HG02885 (cell line): ENCODE data around the gene SPAG16.
"Not testable (repeated sequence)": the region's sequence is repeated elsewhere in the genome, so short reads cannot be mapped to it uniquely, and the experiment has no call there.

ENCODE experiments used
- ATAC-seq: cut with Tn5 transposase; IDR thresholded peaks from one replicate; pipeline ENCODE4 v1.9.1; 2021; ENCODE audit warnings: mild to moderate bottlenecking; ENCODE audit not compliant: unreplicated experiment, poor library complexity

SPAG16 gene

DNA sequence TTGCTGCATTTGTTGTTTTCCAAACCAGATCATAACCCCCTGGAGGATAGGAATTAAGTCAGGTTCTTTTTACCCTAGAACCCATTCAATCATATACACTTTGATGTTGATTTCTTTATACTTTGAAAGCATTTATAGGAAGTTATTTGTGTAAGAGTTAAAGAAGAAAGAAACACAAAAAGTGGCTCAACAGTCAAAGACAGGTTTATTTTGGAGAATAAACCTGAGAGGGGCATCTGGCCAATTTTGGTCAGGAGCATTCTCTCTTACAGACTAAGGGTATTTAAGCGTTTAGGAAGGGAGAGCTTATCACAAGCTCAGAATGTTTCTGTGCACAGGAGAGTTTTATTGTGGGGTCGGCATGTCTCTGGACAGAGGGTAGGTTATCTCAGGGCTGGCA, 398.0 kb downstream of the SPAG16 start:
- ATAC-seq, result no peak

- no peak for ATAC-seq
Measured at GRCh38 chr2:213688133-213688532, 403.9 kb downstream of the SPAG16 start.

- ATAC-seq, result not testable (repeated sequence)
Measured at GRCh38 chr2:213688825-213689224, 404.6 kb downstream of the SPAG16 start.

GRCh38 chr2:213689585-213689984, 405.3 kb downstream of the SPAG16 start:
- no peak for ATAC-seq

- no peak for ATAC-seq
Measured at GRCh38 chr2:213691351-213691750, 407.1 kb downstream of the SPAG16 start.

GRCh38 chr2:213696442-213696841, 412.2 kb downstream of the SPAG16 start:
- peak; percentile 75 for ATAC-seq

DNA sequence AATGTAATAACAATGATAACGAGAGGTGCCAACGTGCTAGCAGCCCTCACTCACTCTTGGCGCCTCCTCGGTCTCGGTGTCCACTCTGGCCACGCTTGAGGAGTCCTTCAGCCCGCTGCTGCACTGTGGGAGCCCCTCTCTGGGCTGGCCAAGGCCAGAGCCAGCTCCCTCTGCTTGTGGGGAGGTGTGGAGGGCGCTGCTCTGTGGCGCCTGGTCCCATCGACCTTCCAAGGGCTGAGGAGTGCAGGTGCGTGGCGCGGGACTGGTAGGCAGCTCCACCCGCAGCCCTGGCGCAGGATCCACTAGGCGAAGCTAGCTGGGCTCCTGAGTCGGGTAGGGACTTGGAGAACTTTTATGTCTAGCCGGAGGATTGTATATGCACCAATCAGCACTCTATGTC, 417.1 kb downstream of the SPAG16 start:
- ATAC-seq, result not testable (repeated sequence)

GRCh38 chr2:213703406-213704098, 419.3 kb downstream of the SPAG16 start:
- ATAC-seq, result no peak

GRCh38 chr2:213710164-213710563, 425.9 kb downstream of the SPAG16 start:
- ATAC-seq, result no peak

DNA sequence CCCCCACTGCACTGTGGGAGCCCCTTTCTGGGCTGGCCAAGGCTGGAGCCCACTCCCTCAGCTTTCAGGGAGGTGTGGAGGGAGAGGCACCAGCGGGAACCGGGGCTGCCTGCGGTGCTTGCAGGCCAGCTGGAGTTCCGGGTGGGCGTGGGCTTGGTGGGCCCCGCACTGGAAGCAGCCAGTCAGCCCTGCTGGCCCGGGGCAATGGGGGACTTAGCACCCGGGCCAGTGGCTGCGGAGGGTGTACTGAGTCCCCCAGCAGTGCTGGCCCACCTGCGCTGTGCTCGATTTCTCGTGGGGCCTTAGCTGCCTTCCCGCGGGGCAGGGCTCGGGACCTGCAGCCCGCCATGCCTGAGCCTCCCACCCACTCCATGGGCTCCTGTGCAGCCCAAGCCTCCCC, 434.1 kb downstream of the SPAG16 start:
- not testable (repeated sequence) for ATAC-seq

DNA sequence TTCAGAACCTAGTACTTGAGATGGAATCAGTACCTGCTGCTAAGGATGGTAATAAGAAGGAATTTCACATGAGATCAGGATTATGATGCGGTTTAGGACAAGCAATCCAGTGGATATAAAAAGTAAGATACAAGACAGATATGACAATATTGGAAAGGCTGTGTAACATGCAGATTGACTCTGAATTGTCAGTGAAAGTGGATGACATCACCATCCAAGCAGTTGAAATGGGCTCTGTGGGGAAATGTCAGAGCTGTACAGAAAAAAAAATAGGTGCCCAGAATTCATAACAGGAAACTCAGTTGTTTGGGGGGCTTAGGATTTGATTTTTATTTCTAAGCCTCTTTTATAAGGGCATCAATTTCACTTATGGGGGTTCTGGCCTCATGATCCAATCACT, 438.3 kb downstream of the SPAG16 start:
- no peak for ATAC-seq

DNA sequence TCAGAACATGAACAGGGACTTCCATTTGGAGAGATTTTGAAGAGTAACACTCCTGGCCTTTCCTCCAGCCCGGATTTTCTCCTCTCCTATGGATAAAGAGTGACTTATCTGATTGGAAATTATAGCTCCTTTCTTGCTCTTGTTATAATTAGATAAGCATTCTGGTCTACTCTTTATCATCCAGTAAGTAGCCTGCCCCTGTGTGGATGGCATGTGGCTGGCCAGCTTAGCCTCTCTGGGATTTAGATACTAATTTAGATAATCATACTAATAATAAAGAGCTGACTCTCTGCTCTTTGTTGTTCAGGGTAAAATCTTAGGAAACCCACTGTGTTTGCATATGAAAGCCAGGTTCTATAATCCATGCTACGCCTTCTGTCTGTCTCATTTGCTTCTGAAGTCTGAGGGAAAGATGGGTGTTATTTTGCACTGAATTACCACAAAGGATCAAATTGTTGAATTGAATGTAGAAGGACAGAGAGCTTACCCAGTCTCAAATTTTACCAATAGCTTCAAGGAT, 438.8 kb downstream of the SPAG16 start:
- no peak for ATAC-seq

DNA sequence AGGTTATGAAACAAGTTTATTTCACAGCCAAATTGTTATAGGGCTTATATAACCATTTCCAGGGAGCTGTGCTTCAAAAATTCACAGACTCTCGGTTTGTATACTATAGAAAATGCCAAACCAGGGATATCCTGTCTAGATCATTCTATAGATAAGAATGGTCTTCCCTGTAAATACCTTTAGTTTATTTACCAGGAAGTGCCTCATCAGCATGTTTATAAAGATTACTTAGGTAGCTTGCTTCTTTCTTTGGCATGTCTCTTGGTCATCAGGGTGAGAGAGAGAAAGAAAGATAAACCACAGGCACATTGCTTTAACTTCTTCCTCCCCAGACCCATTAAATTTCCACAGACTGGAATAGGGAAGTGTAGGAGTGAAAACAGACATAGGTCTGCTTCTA, 439.4 kb downstream of the SPAG16 start:
- no peak for ATAC-seq

DNA sequence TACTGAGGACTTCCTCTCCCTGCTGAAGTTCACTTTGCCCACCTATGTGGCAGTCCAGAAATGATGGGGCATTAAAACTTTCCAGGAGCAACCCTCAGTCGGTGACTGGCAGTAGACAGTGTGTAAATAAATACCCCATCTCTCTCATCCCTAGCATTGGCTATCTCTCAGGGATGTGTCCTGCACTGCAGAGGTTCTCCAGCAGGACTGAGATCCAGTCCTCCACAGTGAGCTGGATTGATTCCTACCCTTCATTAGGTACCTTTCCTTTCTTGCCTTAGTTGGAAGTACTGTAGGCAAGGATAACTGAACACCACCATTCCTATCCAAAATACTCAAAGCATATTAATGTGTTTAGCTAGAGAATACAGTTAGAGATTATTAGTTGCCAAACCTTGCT, 441.8 kb downstream of the SPAG16 start:
- ATAC-seq, result no peak

DNA sequence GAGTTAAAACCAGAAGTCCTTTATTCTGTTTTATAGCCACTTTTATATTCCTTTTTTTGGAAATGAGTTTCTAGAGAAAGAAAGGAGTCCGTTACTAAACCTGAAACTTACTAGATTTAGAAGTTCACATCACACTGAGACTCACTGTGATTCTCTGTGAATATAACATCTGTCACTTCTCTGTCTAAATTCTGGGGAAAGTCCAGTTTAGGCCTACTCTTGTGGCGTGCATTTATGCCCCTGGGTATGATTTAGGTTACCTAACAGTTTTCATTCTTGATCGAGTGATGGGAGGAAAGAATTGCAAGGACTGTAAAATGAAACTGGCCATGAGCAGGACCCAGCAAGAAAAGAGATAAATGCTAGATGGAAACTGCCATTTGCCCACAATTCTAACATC, 449.6 kb downstream of the SPAG16 start:
- ATAC-seq, result peak; percentile 94

- peak; percentile 87 for ATAC-seq
Measured at GRCh38 chr2:213740453-213740852, 456.2 kb downstream of the SPAG16 start.

- peak; percentile 91 for ATAC-seq
Measured at GRCh38 chr2:213751446-213751845, 467.2 kb downstream of the SPAG16 start.

GRCh38 chr2:213752575-213752974, 468.3 kb downstream of the SPAG16 start:
- no peak for ATAC-seq

- no peak for ATAC-seq
Measured at GRCh38 chr2:213757525-213757924, 473.3 kb downstream of the SPAG16 start.

- ATAC-seq, result no peak
Measured at GRCh38 chr2:213763354-213763753, 479.1 kb downstream of the SPAG16 start.

- no peak for ATAC-seq
Measured at GRCh38 chr2:213763963-213764362, 479.7 kb downstream of the SPAG16 start.

DNA sequence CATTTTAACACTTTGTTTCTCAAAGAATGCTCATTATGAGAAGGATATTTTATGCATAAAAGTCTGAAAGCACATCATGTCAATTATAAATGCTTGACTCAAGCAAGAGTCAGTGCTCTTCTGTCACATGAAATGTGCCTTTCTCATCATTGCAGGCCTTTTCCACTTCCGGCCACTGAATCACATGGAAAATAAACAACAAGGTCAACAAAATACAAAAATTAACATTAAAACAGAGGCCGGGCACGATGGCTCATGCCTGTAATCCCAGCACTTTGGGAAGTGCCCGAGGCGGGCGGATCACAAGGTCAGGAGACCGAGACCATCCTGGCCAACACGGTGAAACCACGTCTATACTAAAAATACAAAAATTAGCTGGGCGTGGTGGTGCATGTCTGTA, 480.6 kb downstream of the SPAG16 start:
- ATAC-seq, result no peak
